Endodermal cell (in vitro differentiated cells): ENCODE measurements around the gene UPF2. TPM values are rescaled to one million over a fixed set of nuclear protein-coding genes. Genes with fewer than 3 reads are reported as not detected.
A peak's percentile ranks its signal among the peaks of the same experiment; 100 is the strongest.

Experiments used
- DNase-seq: peaks from one replicate; pipeline ENCODE4 v3.0.0-alpha.2; 2017
- H3K27ac ChIP-seq: 2 replicates; pipeline ENCODE4 v1.5.1; 2013; ENCODE audit warnings: mild to moderate bottlenecking, low read depth, low read length, moderate library complexity
- H3K27me3 ChIP-seq: 2 replicates; pipeline ENCODE4 v1.6.1; 2013; ENCODE audit warnings: mild to moderate bottlenecking, low read length, moderate library complexity; ENCODE audit not compliant: insufficient read depth, control insufficient read depth, poor library complexity, severe bottlenecking
- H3K36me3 ChIP-seq: 2 replicates; pipeline ENCODE4 v1.7.0; 2013; ENCODE audit warnings: mild to moderate bottlenecking, low read length, moderate library complexity; ENCODE audit not compliant: control insufficient read depth, insufficient read depth
- H3K4me1 ChIP-seq: one replicate; pipeline ENCODE4 v1.7.0; 2013; ENCODE audit warnings: low read length; ENCODE audit not compliant: control insufficient read depth, insufficient read depth
- H3K4me3 ChIP-seq: 2 replicates; pipeline ENCODE4 v1.5.1; 2013; ENCODE audit warnings: mild to moderate bottlenecking, low read length, moderate library complexity
- H3K9ac ChIP-seq: 2 replicates; pipeline ENCODE4 v1.6.1; 2013; ENCODE audit warnings: mild to moderate bottlenecking, low read length, moderate library complexity; ENCODE audit not compliant: poor library complexity, severe bottlenecking; ENCODE audit errors: extremely low read depth
- H3K9me3 ChIP-seq: 2 replicates; pipeline ENCODE4 v1.6.1; 2013; ENCODE audit warnings: mild to moderate bottlenecking, low read length, moderate library complexity; ENCODE audit not compliant: control insufficient read depth
- H3K27ac Mint-ChIP-seq: 2 replicates; pipeline ENCODE4 v1.8.0; 2020; ENCODE audit warnings: mixed read lengths
- H3K27me3 Mint-ChIP-seq: 2 replicates; pipeline ENCODE4 v1.8.0; 2021; ENCODE audit warnings: mild to moderate bottlenecking, mixed read lengths; ENCODE audit not compliant: insufficient read depth
- H3K36me3 Mint-ChIP-seq: 2 replicates; pipeline ENCODE4 v1.8.0; 2020; ENCODE audit warnings: low read depth, mixed read lengths
- H3K4me1 Mint-ChIP-seq: 2 replicates; pipeline ENCODE4 v1.8.0; 2020; ENCODE audit warnings: mixed read lengths
- H3K4me3 Mint-ChIP-seq: 2 replicates; pipeline ENCODE4 v1.8.0; 2020; ENCODE audit warnings: mild to moderate bottlenecking, moderate library complexity, mixed read lengths
- H3K9me3 Mint-ChIP-seq: 2 replicates; pipeline ENCODE4 v1.8.0; 2020; ENCODE audit warnings: mild to moderate bottlenecking, mixed read lengths
- CTCF ChIP-seq: fragments of 200-600 bp; sonication (generic); conservative IDR thresholded peaks from 2 replicates; pipeline ENCODE4 v1.5.0; 2021; ENCODE audit warnings: antibody characterized with exemption, mild to moderate bottlenecking
- WGBS, 2 experiments: methylation state at CpG; one replicate each; pipeline versions ENCODE4 v1.1.5 to v1.1.7; 2013; ENCODE audit warnings: missing lambda C conversion rate in 2 of 2, mixed read lengths in 1 of 2; ENCODE audit not compliant: insufficient coverage in 1 of 2, insufficient read length in 1 of 2; 5-methylcytosine and 5-hydroxymethylcytosine counted together
- total RNA-seq, 2 donors: library from RNA; stranded (reverse); fragmentation: NEBNext Ultra II Directional in 1 of 2; extraction: Animal tissue kit (Norgen Biotek cat#: 25700) in 1 of 2; gene quantifications; 2 replicates in 1 of 2; 3 replicates in 1 of 2; pipeline ENCODE4 v1.2.1, GENCODE V29; 2021

UPF2 gene
- total RNA-seq, 2 donors from 2014 or later, result 16.8 to 23.4 TPM

DNA sequence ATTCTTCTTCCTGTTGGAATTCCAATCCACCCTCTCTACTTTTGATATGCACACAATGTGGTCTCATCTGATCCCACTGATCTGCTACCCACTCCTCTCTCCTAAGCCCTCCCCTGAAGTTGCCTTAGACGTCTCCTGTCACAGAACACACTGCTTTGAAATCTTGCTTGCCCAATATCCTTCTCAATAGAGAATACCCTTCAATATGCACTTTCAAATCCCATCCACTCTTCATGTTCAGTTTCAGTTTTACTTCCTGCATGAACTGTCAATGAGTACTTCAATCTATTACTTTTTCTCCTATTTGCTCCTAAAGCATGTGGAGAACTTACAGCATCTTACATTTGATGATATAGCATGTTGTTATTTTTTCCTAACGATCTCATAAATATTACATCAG lies 93.5 kb downstream of the UPF2 start:
- H3K27me3 ChIP-seq, result no peaks in the 10 kb centered on the region
- H3K4me1 Mint-ChIP-seq, result no peaks in the 10 kb centered on the region
- peaks cover 50% of the 10 kb centered on the region for H3K36me3 Mint-ChIP-seq
- DNase-seq, result no peak
- H3K27me3 Mint-ChIP-seq, result no peaks in the 10 kb centered on the region
- no peak overlapping the region for H3K9ac ChIP-seq
- no peaks in the 10 kb centered on the region for H3K9me3 Mint-ChIP-seq
- H3K4me1 ChIP-seq, result no peaks in the 10 kb centered on the region
- no peak overlapping the region for H3K27ac Mint-ChIP-seq
- no peak for TF ChIP-seq CTCF
- no peak overlapping the region for H3K4me3 Mint-ChIP-seq
- 60 to 79% methylated on average over 1 to 2 of the region's 2 CpGs for WGBS, 2 experiments
- no peak overlapping the region for H3K27ac ChIP-seq
- peaks cover 72% of the 10 kb centered on the region for H3K36me3 ChIP-seq
- H3K9me3 ChIP-seq, result no peaks in the 10 kb centered on the region
- H3K4me3 ChIP-seq, result no peak overlapping the region

GRCh38 chr10:11946652-11947051 lies 96.0 kb downstream of the UPF2 start:
- no peaks in the 10 kb centered on the region for H3K27me3 Mint-ChIP-seq
- peaks cover 46% of the 10 kb centered on the region for H3K36me3 Mint-ChIP-seq
- no peak overlapping the region for H3K9ac ChIP-seq
- H3K4me3 ChIP-seq, result no peak overlapping the region
- no peak overlapping the region for H3K4me3 Mint-ChIP-seq
- no peaks in the 10 kb centered on the region for H3K9me3 Mint-ChIP-seq
- peaks cover 72% of the 10 kb centered on the region for H3K36me3 ChIP-seq
- no peaks in the 10 kb centered on the region for H3K9me3 ChIP-seq
- no peaks in the 10 kb centered on the region for H3K4me1 ChIP-seq
- 96% methylated on average over 6 to 8 of the region's 8 CpGs for WGBS, 2 experiments
- no peak for DNase-seq
- no peaks in the 10 kb centered on the region for H3K4me1 Mint-ChIP-seq
- TF ChIP-seq CTCF, result no peak
- no peak overlapping the region for H3K27ac Mint-ChIP-seq
- no peak overlapping the region for H3K27ac ChIP-seq
- no peaks in the 10 kb centered on the region for H3K27me3 ChIP-seq

- Mint-ChIP-seq H3K27me3 (no peaks in the 10 kb centered on the region), H3K36me3 (peaks cover 24% of the 10 kb centered on the region), H3K4me3 (peak overlapping the region; percentile 5), H3K27ac (peak overlapping the region; percentile 78), H3K4me1 (peaks cover 18% of the 10 kb centered on the region), H3K9me3 (no peaks in the 10 kb centered on the region)
- Histone ChIP-seq H3K4me3 (no peak overlapping the region), H3K4me1 (peaks cover 7% of the 10 kb centered on the region), H3K9me3 (no peaks in the 10 kb centered on the region), H3K27me3 (no peaks in the 10 kb centered on the region), H3K36me3 (peaks cover 51% of the 10 kb centered on the region), H3K27ac (no peak overlapping the region), H3K9ac (no peak overlapping the region)
- peak; percentile 81 for DNase-seq
- WGBS, 2 experiments, result 54 to 56% methylated on average over 5 to 8 of the region's 8 CpGs
- no peak for TF ChIP-seq CTCF
Measured at GRCh38 chr10:11936389-11937152, 106.0 kb downstream of the UPF2 start.
